ENCODE results near the gene DOCK9. TPM values are rescaled to one million over a fixed set of nuclear protein-coding genes. Genes with fewer than 3 reads are reported as not detected.

Gene DOCK9
- total RNA-seq, 4 donors from 2014 or later = 31.4 to 46.7 (median 45.6) TPM

GRCh38 chr13:98796798-98797197 is 181.1 kb downstream of the DOCK9 start:
- in situ Hi-C loops (cut with MboI; ENCODE audit: low sequenced_read_pairs in 4 of 4) = no loop called here
- ATAC-seq = no peak
- no peak overlapping the region for H3K4me3 ChIP-seq
- no peak for DNase-seq
- no peaks in the 10 kb centered on the region for H3K9me3 ChIP-seq
- TF ChIP-seq POLR2A (IDR thresholded peaks at IDR 0.05) = no peak
- no peak for TF ChIP-seq CTCF (IDR thresholded peaks at IDR 0.05 in 4 of 5, conservative IDR thresholded peaks at IDR 0.05 in 1 of 5)
- H3K4me1 ChIP-seq = no peaks in the 10 kb centered on the region
- intact Hi-C loops (cut with DNase I; ENCODE audit: low total_unique reads) = no loop called here
- no peaks in the 10 kb centered on the region for H3K36me3 ChIP-seq
- no peaks in the 10 kb centered on the region for H3K27me3 ChIP-seq
- no peak overlapping the region for H3K27ac ChIP-seq

- no peak overlapping the region for H3K4me3 ChIP-seq
- ATAC-seq (no peak), DNase-seq (no peak)
- no peaks in the 10 kb centered on the region for H3K27me3 ChIP-seq
- no peak for TF ChIP-seq CTCF (IDR thresholded peaks at IDR 0.05 in 4 of 5, conservative IDR thresholded peaks at IDR 0.05 in 1 of 5)
- no peak for TF ChIP-seq POLR2A (IDR thresholded peaks at IDR 0.05)
- no peak overlapping the region for H3K27ac ChIP-seq
- H3K36me3 ChIP-seq = no peaks in the 10 kb centered on the region
- in situ Hi-C loops (cut with MboI; ENCODE audit: low sequenced_read_pairs in 4 of 4) = no loop called here
- no peaks in the 10 kb centered on the region for H3K9me3 ChIP-seq
- intact Hi-C loops (cut with DNase I; ENCODE audit: low total_unique reads) = no loop called here
- no peaks in the 10 kb centered on the region for H3K4me1 ChIP-seq
Observed at GRCh38 chr13:98796191-98796590, 181.7 kb downstream of the DOCK9 start.

GRCh38 chr13:98795220-98795619 is 182.6 kb downstream of the DOCK9 start:
- H3K36me3 ChIP-seq = no peaks in the 10 kb centered on the region
- H3K27ac ChIP-seq = no peak overlapping the region
- ATAC-seq (no peak), DNase-seq (no peak)
- H3K9me3 ChIP-seq = no peaks in the 10 kb centered on the region
- TF ChIP-seq CTCF (IDR thresholded peaks at IDR 0.05 in 4 of 5, conservative IDR thresholded peaks at IDR 0.05 in 1 of 5) (no peak), POLR2A (IDR thresholded peaks at IDR 0.05) (no peak)
- H3K27me3 ChIP-seq = no peaks in the 10 kb centered on the region
- no peaks in the 10 kb centered on the region for H3K4me1 ChIP-seq
- H3K4me3 ChIP-seq = no peak overlapping the region
- intact Hi-C loops (cut with DNase I; ENCODE audit: low total_unique reads) = no loop called here
- in situ Hi-C loops (cut with MboI; ENCODE audit: low sequenced_read_pairs in 4 of 4) = no loop called here

- no peaks in the 10 kb centered on the region for H3K27me3 ChIP-seq
- DNase-seq = no peak
- no peak for ATAC-seq
- in situ Hi-C loops (cut with MboI; ENCODE audit: low sequenced_read_pairs in 4 of 4) = no loop called here
- intact Hi-C loops (cut with DNase I; ENCODE audit: low total_unique reads) = no loop called here
- H3K36me3 ChIP-seq = no peaks in the 10 kb centered on the region
- H3K27ac ChIP-seq = no peak overlapping the region
- H3K4me3 ChIP-seq = no peak overlapping the region
- H3K9me3 ChIP-seq = no peaks in the 10 kb centered on the region
- no peak for TF ChIP-seq POLR2A (IDR thresholded peaks at IDR 0.05)
- no peak for TF ChIP-seq CTCF (IDR thresholded peaks at IDR 0.05 in 4 of 5, conservative IDR thresholded peaks at IDR 0.05 in 1 of 5)
- no peaks in the 10 kb centered on the region for H3K4me1 ChIP-seq
Observed at GRCh38 chr13:98794498-98794897, 183.4 kb downstream of the DOCK9 start.

DNA sequence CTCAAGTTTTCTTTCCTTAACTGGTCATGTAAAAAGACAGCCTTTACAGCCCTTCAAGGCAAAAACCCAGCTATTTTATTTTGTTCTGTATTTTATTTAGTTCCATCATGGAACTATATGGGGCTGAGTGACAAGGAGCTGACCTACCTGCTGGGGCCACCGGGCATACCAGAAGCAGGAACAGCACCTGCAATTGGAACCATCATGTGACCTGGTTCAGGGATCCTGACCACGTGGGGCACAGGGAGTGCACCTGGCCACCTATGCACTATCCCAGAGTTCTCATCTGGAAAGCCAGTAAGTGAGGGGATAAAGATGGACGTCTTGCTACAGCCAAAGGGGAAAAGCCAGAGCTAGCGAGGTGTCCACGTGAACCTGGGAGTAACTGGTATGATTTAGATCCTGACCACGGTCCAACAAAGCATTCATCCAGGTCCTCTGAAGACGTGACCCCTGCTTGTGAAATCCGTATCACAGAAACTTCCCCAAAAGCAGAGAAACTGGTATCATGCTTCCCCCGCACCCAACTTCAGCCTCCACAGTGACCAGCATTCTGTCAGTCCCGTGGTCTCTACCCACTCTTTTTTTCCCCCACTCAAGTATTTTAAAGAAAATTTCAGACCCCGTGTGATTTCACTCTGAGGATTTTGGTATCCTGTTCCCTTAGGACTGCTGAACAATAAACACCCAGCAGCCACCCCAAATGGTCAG is 184.9 kb downstream of the DOCK9 start:
- Histone ChIP-seq H3K36me3 (no peaks in the 10 kb centered on the region), H3K4me1 (no peaks in the 10 kb centered on the region), H3K9me3 (no peaks in the 10 kb centered on the region), H3K27ac (no peak overlapping the region), H3K27me3 (no peaks in the 10 kb centered on the region), H3K4me3 (no peak overlapping the region)
- DNase-seq = no peak
- no peak for ATAC-seq
- intact Hi-C loops (cut with DNase I; ENCODE audit: low total_unique reads) (no loop called here), in situ Hi-C loops (cut with MboI; ENCODE audit: low sequenced_read_pairs in 4 of 4) (no loop called here)
- TF ChIP-seq CTCF (IDR thresholded peaks at IDR 0.05 in 4 of 5, conservative IDR thresholded peaks at IDR 0.05 in 1 of 5) = no peak
- TF ChIP-seq POLR2A (IDR thresholded peaks at IDR 0.05) = no peak

All from gastrocnemius medialis (tissue), 4 donors.